K562 (cell line): ENCODE data around the gene POLR2H. TPM values are rescaled to one million over a fixed set of nuclear protein-coding genes. Genes with fewer than 3 reads are reported as not detected.

Experiments
- ASH1L ChIP-seq: fragments of 450-650 bp; IDR thresholded peaks from 2 replicates; pipeline ENCODE4 v1.6.1; 2018; ENCODE audit warnings: borderline replicate concordance, mild to moderate bottlenecking, low read depth; ENCODE audit not compliant: partially characterized antibody
- CBFA2T3 ChIP-seq: fragments of 450-650 bp; IDR thresholded peaks from 2 replicates; pipeline ENCODE4 v1.6.1; 2017
- CHAMP1 ChIP-seq: fragments of 450-650 bp; IDR thresholded peaks from 2 replicates; pipeline ENCODE4 v1.6.1; 2016; ENCODE audit warnings: mild to moderate bottlenecking
- E2F6 ChIP-seq, 2 experiments: IDR thresholded peaks; 2 replicates each; pipeline ENCODE4 v1.6.1; 2011; ENCODE audit warnings: borderline replicate concordance in 1 of 2, control low read depth in 1 of 2, low read depth in 1 of 2, low read length in 1 of 2, mild to moderate bottlenecking in 1 of 2, mixed read lengths in 1 of 2, moderate library complexity in 1 of 2; ENCODE audit not compliant: insufficient read depth in 1 of 2, insufficient read length in 1 of 2, poor library complexity in 1 of 2, severe bottlenecking in 1 of 2; ENCODE audit errors: extremely low read depth in 1 of 2
- ID3 ChIP-seq, 2 experiments: fragments of 250-450 bp in 1 of 2; fragments of 450-650 bp in 1 of 2; sonication (Bioruptor Pico) in 1 of 2; IDR thresholded peaks; 2 replicates each; pipeline versions ENCODE4 v1.6.1 to v1.8.0; 2016 to 2021; ENCODE audit warnings: mild to moderate bottlenecking in 2 of 2, moderate library complexity in 2 of 2, missing compliant biosample characterization in 1 of 2, missing genetic modification characterization in 1 of 2
- IRF2 ChIP-seq: sonication (generic); formaldehyde crosslinking; IDR thresholded peaks from 2 replicates; pipeline ENCODE4 v1.8.1; 2022; ENCODE audit warnings: mild to moderate bottlenecking, missing genetic modification reagents
- POLR2A ChIP-seq: fragments of 450-650 bp; conservative IDR thresholded peaks from 2 replicates; pipeline ENCODE4 v1.6.1; 2016
- PTRF ChIP-seq: fragments of 450-650 bp; IDR thresholded peaks from 2 replicates; pipeline ENCODE4 v1.6.1; 2016; ENCODE audit warnings: mild to moderate bottlenecking, missing genetic modification characterization, missing compliant biosample characterization
- SMAD4 ChIP-seq: fragments of 250-450 bp; sonication (Bioruptor Pico); conservative IDR thresholded peaks from 2 replicates; pipeline ENCODE4 v1.8.0; 2021; ENCODE audit warnings: inconsistent platforms, mild to moderate bottlenecking, moderate library complexity
- SUPT5H ChIP-seq: fragments of 450-650 bp; IDR thresholded peaks from 2 replicates; pipeline ENCODE4 v1.6.1; 2016
- TAF1 ChIP-seq: IDR thresholded peaks from 2 replicates; pipeline ENCODE4 v1.6.1; 2011; ENCODE audit warnings: mild to moderate bottlenecking, low read length, moderate library complexity; ENCODE audit not compliant: insufficient read depth, control insufficient read depth, severe bottlenecking; ENCODE audit errors: extremely low read depth
- ZBTB7A ChIP-seq: IDR thresholded peaks from 2 replicates; pipeline ENCODE4 v1.6.1; 2011; ENCODE audit warnings: low read depth, mild to moderate bottlenecking, low read length, moderate library complexity, borderline replicate concordance; ENCODE audit not compliant: control insufficient read depth
- ZMIZ1 ChIP-seq, 2 experiments: fragments of 150-350 bp in 1 of 2; IDR thresholded peaks; 2 replicates each; pipeline ENCODE4 v1.6.1; 2012 to 2016; ENCODE audit warnings: low read depth in 2 of 2, low read length in 2 of 2, mild to moderate bottlenecking in 1 of 2, moderate library complexity in 1 of 2
- ZNF668 ChIP-seq: fragments of 250-450 bp; sonication (Bioruptor Pico); IDR thresholded peaks from 2 replicates; pipeline ENCODE4 v1.8.0; 2022; ENCODE audit warnings: mild to moderate bottlenecking, inconsistent platforms
- ZNF79 ChIP-seq: fragments of 250-450 bp; sonication (Bioruptor Pico); IDR thresholded peaks from 2 replicates; pipeline ENCODE4 v1.4.0; 2020; ENCODE audit warnings: low read depth, mild to moderate bottlenecking, moderate library complexity
- ZNF830 ChIP-seq: fragments of 250-450 bp; sonication (Bioruptor Pico); IDR thresholded peaks from 2 replicates; pipeline ENCODE4 v1.5.0; 2021; ENCODE audit warnings: mild to moderate bottlenecking
- polyA plus RNA-seq, 8 experiments: library from polyadenylated mRNA; depleted of rRNA in 4 of 8; stranded (reverse) in 5 of 8; unstranded in 3 of 8; fragments of >200 nt; fragmentation: Nextera tagmentation in 2 of 8; fragmentation: Illumina TruSeq in 1 of 8; extraction: Ambion mirVana in 2 of 8; extraction: Trizol in 1 of 8; gene quantifications; 2 replicates each; pipeline versions ENCODE4 v1.2.1 to v1.2.3, GENCODE V29; 2011 to 2014; ENCODE audit warnings: inconsistent platforms in 1 of 8, missing spikeins in 1 of 8
- total RNA-seq, 7 experiments: library from RNA; depleted of rRNA in 6 of 7; stranded (reverse); fragments of >200 nt in 6 of 7; fragmentation: Illumina TruSeq in 2 of 7; extraction: Trizol in 2 of 7; gene quantifications; 2 replicates each; pipeline versions ENCODE4 v1.2.1 to v1.2.3, GENCODE V29; 2011 to 2021; ENCODE audit warnings: low replicate concordance in 1 of 7

The POLR2H gene
- total and polyA plus RNA-seq, 9 of the 15 experiments (the other 6 are each of a cell fraction or from before 2014, with no cell fraction given): 128 to 512 (median 220) TPM

DNA sequence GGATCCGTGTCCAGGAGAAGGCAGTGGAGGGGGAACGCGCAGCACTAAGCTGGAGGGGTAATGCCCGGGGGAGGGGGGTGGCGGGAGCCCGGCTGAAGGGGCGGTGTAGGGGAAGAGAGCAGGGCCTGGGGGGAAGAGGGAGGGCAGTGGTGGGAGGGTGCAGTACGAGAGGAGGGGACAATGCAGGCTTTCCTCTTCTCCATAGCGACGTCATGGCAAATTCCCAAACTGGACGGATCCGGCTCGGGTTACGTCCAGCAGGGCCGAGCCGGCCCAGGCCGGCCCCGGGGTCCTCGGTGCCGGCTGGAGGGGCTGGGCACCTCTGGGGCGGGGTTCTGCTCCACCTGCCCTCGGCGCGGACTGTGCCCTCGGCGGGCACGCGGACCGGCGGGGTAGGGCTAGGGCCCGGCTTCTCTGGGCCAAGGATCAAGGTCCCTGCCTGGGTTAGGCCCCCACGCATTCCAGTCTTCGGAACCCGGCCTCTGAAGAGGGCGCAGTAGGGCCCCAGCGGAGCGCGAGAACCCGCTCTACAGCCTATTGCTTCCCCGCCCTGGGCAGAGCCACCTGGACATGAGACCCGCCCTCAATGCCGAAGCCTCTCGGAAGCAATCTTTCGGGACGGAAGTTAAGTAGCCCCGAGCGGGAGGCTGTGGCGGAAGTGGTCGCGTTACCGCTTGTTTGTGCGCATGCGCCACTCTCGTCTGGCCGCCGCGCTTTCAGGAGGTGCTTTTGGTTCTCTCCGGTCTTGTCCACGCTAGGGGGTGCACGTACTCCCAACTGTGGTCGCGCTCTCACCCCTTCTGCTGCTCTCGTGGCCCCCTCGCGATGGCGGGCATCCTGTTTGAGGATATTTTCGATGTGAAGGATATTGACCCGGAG lies 1.4 kb downstream of the POLR2H start (continued):
- TF ChIP-seq ZBTB7A (peak; percentile 87; the same call in 1 of the 2 replicates), ZMIZ1 (IDR thresholded peaks at IDR 0.05; ENCODE audit: low read depth in 2 of 2, low read length in 2 of 2) (no peak), ID3 (CRISPR knock-in tag; IDR thresholded peaks at IDR 0.05) (no peak), ID3 (tag; IDR thresholded peaks at IDR 0.05) (no peak), SMAD4 (CRISPR knock-in tag) (peak; percentile 43), POLR2A (peak; percentile 93), ZNF79 (CRISPR knock-in tag) (no peak), PTRF (no peak), ZNF668 (no peak), SUPT5H (peak; percentile 90), ASH1L (no peak), IRF2 (no peak), CHAMP1 (no peak), E2F6 (IDR thresholded peaks at IDR 0.05; ENCODE audit: borderline replicate concordance in 1 of 2, extremely low read depth in 1 of 2, insufficient read depth in 1 of 2, insufficient read length in 1 of 2, low read depth in 1 of 2, low read length in 1 of 2, poor library complexity in 1 of 2, severe bottlenecking in 1 of 2) (peak; percentile 63 to 87), TAF1 (peak; percentile 84), ZNF830 (no peak), CBFA2T3 (no peak)
